Epithelial cell of esophagus (primary cell): ENCODE measurements around the gene GDF2.

Experiments used
- DNase-seq: peaks from one replicate; pipeline ENCODE4 v3.0.0; 2010; ENCODE audit warnings: low read depth
- H3K4me3 ChIP-seq: 2 replicates; pipeline ENCODE4 v1.5.1; 2011; ENCODE audit warnings: mild to moderate bottlenecking, low read length, control low read depth
- TF ChIP-seq, protein P1 (sequence below): IDR thresholded peaks from 2 replicates; pipeline ENCODE4 v1.5.1; 2011; ENCODE audit warnings: low read depth, mild to moderate bottlenecking, low read length, control low read depth, inconsistent platforms; ENCODE audit not compliant: insufficient read depth; ENCODE audit errors: missing control alignments

The GDF2 gene

DNA sequence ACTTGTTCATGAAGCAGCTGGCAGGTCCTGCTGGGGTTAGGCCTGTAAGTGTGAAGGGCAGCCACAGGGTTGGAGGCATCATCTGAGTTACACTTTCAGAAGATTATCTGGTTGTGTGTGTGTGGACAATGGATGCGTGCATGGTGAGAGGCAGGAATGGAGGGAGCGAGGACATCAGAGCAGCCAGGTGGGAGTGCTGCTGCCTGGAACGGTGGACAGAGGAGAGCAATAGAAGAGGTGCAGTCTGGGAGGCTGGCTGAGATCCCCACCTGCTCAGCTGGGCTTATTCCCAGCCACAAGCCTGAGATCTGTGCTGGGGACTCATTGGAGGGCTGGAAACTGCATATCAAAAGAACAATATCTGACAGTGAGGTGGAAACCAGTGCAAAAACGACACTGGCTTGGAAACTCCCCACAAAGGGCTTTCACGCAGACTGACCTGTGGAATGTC is 44.0 kb downstream of the GDF2 start:
- DNase-seq: no peak
- TF ChIP-seq, protein P1, sequence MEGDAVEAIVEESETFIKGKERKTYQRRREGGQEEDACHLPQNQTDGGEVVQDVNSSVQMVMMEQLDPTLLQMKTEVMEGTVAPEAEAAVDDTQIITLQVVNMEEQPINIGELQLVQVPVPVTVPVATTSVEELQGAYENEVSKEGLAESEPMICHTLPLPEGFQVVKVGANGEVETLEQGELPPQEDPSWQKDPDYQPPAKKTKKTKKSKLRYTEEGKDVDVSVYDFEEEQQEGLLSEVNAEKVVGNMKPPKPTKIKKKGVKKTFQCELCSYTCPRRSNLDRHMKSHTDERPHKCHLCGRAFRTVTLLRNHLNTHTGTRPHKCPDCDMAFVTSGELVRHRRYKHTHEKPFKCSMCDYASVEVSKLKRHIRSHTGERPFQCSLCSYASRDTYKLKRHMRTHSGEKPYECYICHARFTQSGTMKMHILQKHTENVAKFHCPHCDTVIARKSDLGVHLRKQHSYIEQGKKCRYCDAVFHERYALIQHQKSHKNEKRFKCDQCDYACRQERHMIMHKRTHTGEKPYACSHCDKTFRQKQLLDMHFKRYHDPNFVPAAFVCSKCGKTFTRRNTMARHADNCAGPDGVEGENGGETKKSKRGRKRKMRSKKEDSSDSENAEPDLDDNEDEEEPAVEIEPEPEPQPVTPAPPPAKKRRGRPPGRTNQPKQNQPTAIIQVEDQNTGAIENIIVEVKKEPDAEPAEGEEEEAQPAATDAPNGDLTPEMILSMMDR: no peak

GRCh38 chr10:47366731-47367460 is 44.6 kb downstream of the GDF2 start:
- TF ChIP-seq, protein P1: no peak
- no peak overlapping the region for H3K4me3 ChIP-seq

More for the DNA sequence above, 44.0 kb downstream of the GDF2 start:
- H3K4me3 ChIP-seq: no peak overlapping the region

DNA sequence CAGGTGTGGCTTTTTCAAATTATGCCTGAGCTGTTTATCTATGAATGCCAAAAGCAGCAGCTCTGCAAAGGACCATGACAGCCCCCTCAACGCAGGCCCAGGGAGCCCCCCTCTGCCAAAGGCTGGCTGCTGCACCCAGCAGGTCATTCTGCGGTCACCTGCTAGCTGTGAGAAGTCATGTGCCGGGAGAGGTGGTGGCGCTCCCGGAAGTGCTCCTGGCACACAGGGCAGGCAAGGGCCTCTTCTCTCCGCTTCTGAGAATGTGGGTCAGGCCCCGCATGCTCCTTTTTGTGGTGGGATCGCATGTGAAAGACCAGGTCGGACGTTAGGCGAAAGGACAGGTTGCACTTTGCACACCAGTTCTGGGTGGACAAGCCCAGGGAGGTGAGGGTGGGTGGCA is 45.4 kb downstream of the GDF2 start:
- no peak for DNase-seq
- TF ChIP-seq, protein P1: no peak
- no peak overlapping the region for H3K4me3 ChIP-seq

More at GRCh38 chr10:47366731-47367460, 44.6 kb downstream of the GDF2 start:
- DNase-seq: no peak

GRCh38 chr10:47368431-47369180 is 46.4 kb downstream of the GDF2 start:
- DNase-seq: no peak
- no peak overlapping the region for H3K4me3 ChIP-seq
- TF ChIP-seq, protein P1: no peak

DNA sequence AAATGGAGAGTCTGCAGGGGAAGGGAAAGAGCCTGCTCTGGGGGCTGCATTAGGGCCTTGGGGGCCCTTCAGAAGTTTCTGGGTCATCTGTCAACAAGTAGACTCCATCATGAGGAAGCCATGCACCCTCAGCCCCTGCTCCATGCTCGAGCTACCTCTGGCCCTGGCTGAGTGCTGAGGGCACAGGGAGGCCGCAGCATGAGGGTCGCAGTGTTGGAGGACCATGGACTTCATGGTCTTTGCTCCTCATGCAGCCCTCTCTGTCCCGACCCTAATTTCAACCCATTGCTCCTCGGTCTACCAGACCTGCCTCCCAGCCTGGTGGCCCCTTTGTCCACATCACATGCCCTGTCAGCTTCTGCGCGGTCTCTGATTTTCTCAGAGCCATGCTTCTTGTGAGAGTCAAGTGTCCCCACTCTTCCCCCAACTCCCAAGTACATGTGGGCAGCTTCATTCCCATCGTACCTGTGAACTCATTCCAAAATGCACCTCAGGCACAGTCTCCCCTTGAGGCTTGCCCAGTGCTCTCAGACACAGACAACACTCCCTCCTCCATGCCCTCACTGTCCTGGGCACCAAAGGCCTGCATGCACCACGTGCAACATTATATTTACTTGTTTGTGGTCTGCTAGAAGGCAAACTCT is 47.1 kb downstream of the GDF2 start:
- TF ChIP-seq, protein P1: no peak
- no peak for DNase-seq
- no peak overlapping the region for H3K4me3 ChIP-seq

GRCh38 chr10:47370015-47370767 is 47.9 kb downstream of the GDF2 start:
- no peak for DNase-seq
- H3K4me3 ChIP-seq: no peak overlapping the region
- TF ChIP-seq, protein P1: no peak
